Chondrocyte (in vitro differentiated cells): ENCODE data around the gene CFAP100. TPM values are rescaled to one million over a fixed set of nuclear protein-coding genes. Genes with fewer than 3 reads are reported as not detected.

Experiments used
- DNase-seq: peaks from one replicate; pipeline ENCODE4 v3.0.0; 2021; ENCODE audit warnings: mixed read lengths, low spot score
- H3K27ac Mint-ChIP-seq: one replicate; pipeline ENCODE4 v1.8.0; 2021; ENCODE audit warnings: mild to moderate bottlenecking, moderate library complexity, mixed read lengths; ENCODE audit not compliant: unreplicated experiment
- H3K27me3 Mint-ChIP-seq: 2 replicates; pipeline ENCODE4 v1.8.0; 2021; ENCODE audit warnings: low read depth, mixed read lengths
- H3K36me3 Mint-ChIP-seq: 2 replicates; pipeline ENCODE4 v1.8.0; 2021; ENCODE audit warnings: low read depth, mixed read lengths
- H3K4me1 Mint-ChIP-seq: 2 replicates; pipeline ENCODE4 v1.8.0; 2021; ENCODE audit warnings: low read depth, mild to moderate bottlenecking, mixed read lengths
- H3K4me3 Mint-ChIP-seq: one replicate; pipeline ENCODE4 v1.8.0; 2021; ENCODE audit warnings: mild to moderate bottlenecking, moderate library complexity, mixed read lengths; ENCODE audit not compliant: unreplicated experiment
- H3K9me3 Mint-ChIP-seq: 2 replicates; pipeline ENCODE4 v1.8.0; 2021; ENCODE audit warnings: low read depth, mixed read lengths
- CTCF ChIP-seq: fragments of 200-600 bp; sonication (generic); IDR thresholded peaks from 2 replicates; pipeline ENCODE4 v1.5.0; 2021; ENCODE audit warnings: antibody characterized with exemption, mild to moderate bottlenecking, moderate library complexity
- total RNA-seq: library from RNA; stranded (reverse); gene quantifications from 3 replicates; pipeline ENCODE4 v1.2.1, GENCODE V29; 2021

Gene CFAP100
- total RNA-seq, 1 donor from 2014 or later, result not detected

GRCh38 chr3:126408099-126408498 lies 13.4 kb downstream of the CFAP100 start:
- no peak for TF ChIP-seq CTCF
- Mint-ChIP-seq H3K36me3 (no peaks in the 10 kb centered on the region), H3K27me3 (peaks cover 53% of the 10 kb centered on the region), H3K9me3 (no peaks in the 10 kb centered on the region), H3K4me1 (no peaks in the 10 kb centered on the region), H3K27ac (no peak overlapping the region), H3K4me3 (no peak overlapping the region)
- no peak for DNase-seq

GRCh38 chr3:126412841-126413692 lies 18.4 kb downstream of the CFAP100 start:
- H3K4me1 Mint-ChIP-seq, result no peaks in the 10 kb centered on the region
- no peak overlapping the region for H3K27ac Mint-ChIP-seq
- no peak for TF ChIP-seq CTCF
- H3K9me3 Mint-ChIP-seq, result no peaks in the 10 kb centered on the region
- H3K27me3 Mint-ChIP-seq, result peaks cover 46% of the 10 kb centered on the region
- H3K36me3 Mint-ChIP-seq, result no peaks in the 10 kb centered on the region
- no peak overlapping the region for H3K4me3 Mint-ChIP-seq
- no peak for DNase-seq

- TF ChIP-seq CTCF, result no peak
- no peaks in the 10 kb centered on the region for H3K4me1 Mint-ChIP-seq
- H3K27me3 Mint-ChIP-seq, result peaks cover 42% of the 10 kb centered on the region
- H3K27ac Mint-ChIP-seq, result no peak overlapping the region
- no peaks in the 10 kb centered on the region for H3K9me3 Mint-ChIP-seq
- H3K36me3 Mint-ChIP-seq, result no peaks in the 10 kb centered on the region
- H3K4me3 Mint-ChIP-seq, result no peak overlapping the region
- no peak for DNase-seq
These were observed 19.0 kb downstream of the CFAP100 start for GRCh38 chr3:126413693-126414080.

- Mint-ChIP-seq H3K4me3 (no peak overlapping the region), H3K36me3 (no peaks in the 10 kb centered on the region), H3K9me3 (no peaks in the 10 kb centered on the region), H3K4me1 (no peaks in the 10 kb centered on the region), H3K27ac (no peak overlapping the region), H3K27me3 (peaks cover 37% of the 10 kb centered on the region)
- no peak for DNase-seq
- no peak for TF ChIP-seq CTCF
These were observed 19.7 kb downstream of the CFAP100 start for GRCh38 chr3:126414406-126414805.

- Mint-ChIP-seq H3K9me3 (no peaks in the 10 kb centered on the region), H3K27ac (no peak overlapping the region), H3K4me3 (no peak overlapping the region), H3K4me1 (no peaks in the 10 kb centered on the region), H3K27me3 (peaks cover 33% of the 10 kb centered on the region), H3K36me3 (no peaks in the 10 kb centered on the region)
- no peak for TF ChIP-seq CTCF
- DNase-seq, result no peak
These were observed 20.4 kb downstream of the CFAP100 start for GRCh38 chr3:126414961-126415660.
